Activated T-cell treated with anti-CD3 and anti-CD28 coated beads, Interleukin-2, amount 50 U/mL, for 4 hours (primary cell): ENCODE measurements around the gene CCDC85C. TPM values are rescaled to one million over a fixed set of nuclear protein-coding genes. Genes with fewer than 3 reads are reported as not detected.

Experiments
- ATAC-seq, 2 donors: fragments of 200-7000 bp; cut with Tn5 transposase; one replicate each; pipeline ENCODE4 v1.10.0; 2021
- DNase-seq: peaks from one replicate; pipeline ENCODE4 v3.0.0-alpha.2; 2020
- H3K27me3 Mint-ChIP-seq: one replicate; pipeline ENCODE4 v1.8.0; 2021; ENCODE audit warnings: low read depth, mixed read lengths
- H3K36me3 Mint-ChIP-seq: one replicate; pipeline ENCODE4 v1.8.0; 2022; ENCODE audit warnings: mixed read lengths; ENCODE audit not compliant: insufficient read depth
- H3K4me1 Mint-ChIP-seq: one replicate; pipeline ENCODE4 v1.8.0; 2021; ENCODE audit warnings: low read depth, mixed read lengths
- H3K4me3 Mint-ChIP-seq: one replicate; pipeline ENCODE4 v1.8.0; 2021; ENCODE audit warnings: mild to moderate bottlenecking, moderate library complexity, mixed read lengths
- H3K9me3 Mint-ChIP-seq: one replicate; pipeline ENCODE4 v1.8.0; 2021; ENCODE audit warnings: mixed read lengths
- total RNA-seq, 3 donors: library from RNA; stranded (reverse); gene quantifications; one replicate each; pipeline ENCODE4 v1.2.1, GENCODE V29; 2021

Gene CCDC85C
- total RNA-seq, 3 donors from 2014 or later: 3.8 to 11.1 (median 3.8) TPM

DNA sequence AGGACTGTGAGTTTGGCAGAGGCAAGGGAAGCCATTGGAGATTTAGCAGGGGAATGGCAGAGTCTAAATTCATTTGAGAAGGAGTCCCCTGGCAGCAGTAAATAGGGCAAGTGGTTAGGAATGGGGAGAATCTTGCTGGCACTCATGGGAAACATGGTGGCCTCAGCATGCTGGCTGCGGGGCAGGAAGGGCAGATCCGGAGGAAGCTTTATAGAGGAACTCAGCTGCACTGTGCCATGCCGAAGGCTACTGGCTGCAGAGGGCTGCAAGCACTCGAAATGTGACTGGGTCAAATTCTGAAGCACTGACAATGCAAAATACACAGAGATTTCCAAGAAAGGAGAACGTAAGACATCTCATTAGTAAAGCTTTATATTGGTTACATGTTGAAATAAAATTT is 98.9 kb downstream of the CCDC85C start:
- H3K4me1 Mint-ChIP-seq: no peaks in the 10 kb centered on the region
- no peaks in the 10 kb centered on the region for H3K9me3 Mint-ChIP-seq
- H3K4me3 Mint-ChIP-seq: no peak overlapping the region
- no peaks in the 10 kb centered on the region for H3K27me3 Mint-ChIP-seq
- DNase-seq (no peak), ATAC-seq (no peak)
- peaks cover 63% of the 10 kb centered on the region for H3K36me3 Mint-ChIP-seq

DNA sequence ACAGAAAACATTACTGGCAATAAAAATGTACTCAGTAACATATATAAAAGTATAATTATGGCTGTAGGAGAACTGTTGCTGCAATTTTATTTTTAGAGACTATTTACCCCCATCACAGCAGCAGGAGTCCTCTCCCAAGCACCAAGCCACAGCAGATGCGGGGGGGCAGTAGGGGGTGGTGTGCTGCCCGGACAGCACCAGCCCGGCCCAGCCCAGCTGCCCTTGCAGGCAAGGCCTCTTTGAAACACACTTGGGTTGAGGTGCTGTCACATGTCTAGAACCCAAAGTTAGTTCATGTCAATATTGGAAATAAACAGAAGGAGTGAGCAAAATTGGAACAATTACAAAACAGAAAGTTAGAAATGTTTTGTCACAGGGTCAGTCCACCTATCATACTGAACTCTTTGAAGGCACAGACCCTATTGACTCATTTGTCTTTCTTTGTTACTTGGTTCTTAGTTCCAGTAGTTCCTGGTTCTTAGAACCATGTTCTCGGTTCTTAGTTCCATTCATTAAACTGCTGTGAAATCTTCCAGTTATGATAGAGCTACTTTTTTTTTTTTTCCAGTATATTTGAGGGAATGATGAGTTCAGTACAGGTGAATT is 100.1 kb downstream of the CCDC85C start:
- Mint-ChIP-seq H3K36me3 (peaks cover 61% of the 10 kb centered on the region), H3K27me3 (no peaks in the 10 kb centered on the region), H3K4me1 (no peaks in the 10 kb centered on the region), H3K9me3 (no peaks in the 10 kb centered on the region), H3K4me3 (no peak overlapping the region)
- no peak for DNase-seq
- no peak for ATAC-seq

DNA sequence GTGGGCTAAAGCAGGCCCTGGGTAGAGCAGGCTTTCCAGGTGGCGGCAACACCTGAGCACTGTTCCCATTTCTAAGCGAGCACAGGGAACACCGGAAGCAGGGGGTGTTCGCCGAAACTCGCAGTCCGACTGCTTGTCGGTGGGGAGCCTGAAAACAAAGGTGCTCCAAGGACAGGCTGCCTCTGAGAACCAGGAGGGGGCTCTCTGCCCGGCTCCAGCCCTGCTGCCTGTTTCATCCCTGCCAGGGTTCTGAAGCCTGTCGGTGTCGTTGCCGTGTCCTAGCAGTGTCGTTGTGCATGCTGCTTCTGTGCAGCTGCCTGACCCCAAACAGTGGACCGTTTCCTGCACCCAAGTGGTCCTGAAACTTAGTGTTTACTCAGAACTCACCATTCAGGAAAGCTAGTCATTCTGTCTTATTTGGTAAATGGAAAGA is 101.0 kb downstream of the CCDC85C start:
- no peak for ATAC-seq
- Mint-ChIP-seq H3K36me3 (peaks cover 62% of the 10 kb centered on the region), H3K4me3 (no peak overlapping the region), H3K9me3 (no peaks in the 10 kb centered on the region), H3K27me3 (no peaks in the 10 kb centered on the region), H3K4me1 (no peaks in the 10 kb centered on the region)
- DNase-seq: no peak

DNA sequence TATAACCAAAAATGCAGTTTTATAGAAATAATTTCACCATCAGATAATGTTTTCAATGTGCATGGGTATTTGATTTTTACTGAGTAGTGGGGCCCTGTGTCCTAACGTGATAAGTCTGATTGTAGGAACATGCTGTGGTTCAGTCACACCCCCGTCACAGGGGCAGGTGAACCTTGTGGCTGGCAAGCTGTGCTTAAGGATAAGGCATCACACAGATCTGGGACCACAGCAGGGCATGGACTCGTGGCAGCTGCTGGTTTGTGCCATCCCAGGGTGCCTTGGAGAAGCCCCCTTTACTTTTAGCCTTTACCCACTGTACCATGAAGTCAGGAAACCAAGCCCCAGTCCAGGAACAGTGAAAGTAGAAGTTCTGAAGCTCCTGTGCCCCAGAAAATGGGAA is 106.1 kb downstream of the CCDC85C start:
- peaks cover 55% of the 10 kb centered on the region for H3K36me3 Mint-ChIP-seq
- DNase-seq: no peak
- H3K4me1 Mint-ChIP-seq: no peaks in the 10 kb centered on the region
- ATAC-seq: no peak
- no peaks in the 10 kb centered on the region for H3K9me3 Mint-ChIP-seq
- H3K27me3 Mint-ChIP-seq: no peaks in the 10 kb centered on the region
- H3K4me3 Mint-ChIP-seq: no peak overlapping the region

DNA sequence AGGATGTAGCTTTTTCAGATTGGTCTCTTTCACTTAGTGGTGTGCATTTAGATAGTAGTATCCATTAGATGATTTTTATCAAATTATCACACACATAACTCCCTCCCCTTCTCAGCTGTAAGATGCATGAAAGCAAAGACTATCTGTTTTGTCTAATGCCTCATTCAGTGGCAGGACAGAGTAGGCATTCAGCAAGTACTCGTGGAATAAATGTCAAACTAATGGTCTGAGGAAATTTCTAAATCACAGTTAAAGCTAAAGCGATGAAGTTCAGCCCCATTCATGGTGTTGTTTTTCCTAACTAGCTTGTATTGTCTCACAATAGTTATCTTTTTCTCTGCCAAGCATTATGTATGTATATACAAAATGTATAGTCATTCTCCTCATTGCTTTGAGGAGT is 106.7 kb downstream of the CCDC85C start:
- no peaks in the 10 kb centered on the region for H3K27me3 Mint-ChIP-seq
- ATAC-seq (no peak), DNase-seq (no peak)
- no peaks in the 10 kb centered on the region for H3K4me1 Mint-ChIP-seq
- peaks cover 56% of the 10 kb centered on the region for H3K36me3 Mint-ChIP-seq
- H3K9me3 Mint-ChIP-seq: no peaks in the 10 kb centered on the region
- no peak overlapping the region for H3K4me3 Mint-ChIP-seq

DNA sequence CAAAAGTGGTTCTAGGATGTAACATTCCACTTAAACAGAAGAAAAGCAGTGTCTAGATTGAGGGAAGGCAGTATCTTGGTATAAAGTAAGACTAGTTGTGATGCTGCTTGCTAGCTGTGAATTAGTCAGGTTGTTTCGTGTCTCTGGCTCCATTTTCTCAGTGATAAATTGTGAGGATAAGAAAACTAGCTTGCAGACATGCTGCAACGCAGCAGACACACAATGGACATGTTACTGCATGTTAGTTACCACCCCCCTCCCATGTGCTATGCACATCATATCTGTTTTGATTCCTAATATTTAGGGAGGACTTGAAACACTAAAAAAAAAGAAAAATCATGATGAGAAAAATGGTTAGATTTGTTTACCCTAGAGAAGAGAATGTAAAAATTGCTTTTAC is 119.9 kb downstream of the CCDC85C start:
- DNase-seq: no peak
- Mint-ChIP-seq H3K4me3 (no peak overlapping the region), H3K9me3 (no peaks in the 10 kb centered on the region)

DNA sequence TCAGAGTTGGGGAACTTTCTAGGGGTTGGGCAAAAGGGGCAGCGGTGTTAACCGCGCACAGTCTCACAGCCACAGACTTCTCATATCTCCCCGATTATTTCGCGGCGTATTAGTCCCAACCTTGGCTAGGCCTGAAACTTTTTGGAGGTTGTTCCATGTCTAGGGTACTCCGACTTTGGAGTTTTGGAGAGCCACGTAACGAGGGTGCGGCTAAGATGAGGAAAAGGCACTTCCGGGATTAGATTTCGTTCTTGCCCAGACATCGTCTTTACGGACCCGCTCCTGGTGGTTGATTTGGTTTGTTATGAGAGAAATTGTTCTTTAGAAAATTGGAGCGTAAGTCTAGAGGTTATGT is 122.3 kb downstream of the CCDC85C start:
- Mint-ChIP-seq H3K36me3 (no peaks in the 10 kb centered on the region), H3K4me1 (peaks cover 59% of the 10 kb centered on the region), H3K9me3 (no peaks in the 10 kb centered on the region)

More for the DNA sequence above, 119.9 kb downstream of the CCDC85C start:
- no peaks in the 10 kb centered on the region for H3K27me3 Mint-ChIP-seq
- no peaks in the 10 kb centered on the region for H3K36me3 Mint-ChIP-seq
- peaks cover 63% of the 10 kb centered on the region for H3K4me1 Mint-ChIP-seq
- ATAC-seq: no peak

DNA sequence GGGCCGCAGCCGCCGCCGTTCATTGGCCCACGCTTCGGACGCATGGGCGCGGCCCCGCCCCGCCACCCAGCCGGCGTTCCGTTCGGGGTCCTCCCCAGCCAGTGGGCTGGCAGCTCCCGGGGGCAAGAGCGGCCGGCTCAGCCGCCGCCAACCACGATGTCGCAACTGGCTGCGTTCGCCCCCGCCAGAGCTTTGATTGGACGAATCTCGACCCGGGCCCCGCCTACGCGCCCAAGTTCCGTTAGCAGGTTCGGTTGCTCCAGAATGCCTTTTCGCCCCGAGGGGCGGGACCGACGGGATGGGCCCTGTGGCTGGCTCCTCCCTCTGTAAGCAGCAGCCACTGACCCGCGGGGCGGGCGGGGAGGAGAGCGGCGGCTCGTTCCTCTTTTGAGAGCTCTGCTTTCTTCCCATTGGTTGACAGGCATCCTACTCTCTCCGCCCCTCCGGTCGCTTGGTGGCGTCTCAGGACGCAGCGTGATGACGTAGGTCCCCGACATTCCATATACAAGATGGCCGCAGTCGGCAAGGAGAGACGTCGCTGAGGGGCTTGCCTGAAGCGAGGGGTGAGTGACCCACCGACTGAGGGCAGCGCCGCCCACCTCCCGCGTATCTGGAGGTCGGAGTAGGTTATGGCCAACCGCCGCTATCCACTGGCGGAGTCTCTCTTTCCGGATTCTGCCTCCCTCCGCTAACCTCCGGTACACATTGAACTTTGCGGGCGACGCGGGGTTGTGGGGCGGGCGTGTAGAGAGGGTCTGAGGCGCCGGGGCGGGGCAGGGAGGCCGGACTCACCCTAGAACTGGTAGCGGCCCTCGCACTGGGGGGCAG is 122.9 kb downstream of the CCDC85C start, which contains the start of gene CCNK:
CCNK (plus strand) TSS at position 493 of the 828 bp plus-strand sequence. CDS start 11,269 bp downstream, outside the sequence.
- H3K36me3 Mint-ChIP-seq: no peaks in the 10 kb centered on the region
- DNase-seq (peak; percentile 100), ATAC-seq (peak; percentile 89)
- H3K9me3 Mint-ChIP-seq: no peaks in the 10 kb centered on the region
- peaks cover 53% of the 10 kb centered on the region for H3K4me1 Mint-ChIP-seq
- H3K27me3 Mint-ChIP-seq: no peaks in the 10 kb centered on the region
- H3K4me3 Mint-ChIP-seq: peak within 1 kb of the TSS; percentile 99

More for the DNA sequence above, 122.3 kb downstream of the CCDC85C start:
- DNase-seq: no peak
- H3K4me3 Mint-ChIP-seq: peak overlapping the region; percentile 99
- ATAC-seq: no peak
- H3K27me3 Mint-ChIP-seq: no peaks in the 10 kb centered on the region

DNA sequence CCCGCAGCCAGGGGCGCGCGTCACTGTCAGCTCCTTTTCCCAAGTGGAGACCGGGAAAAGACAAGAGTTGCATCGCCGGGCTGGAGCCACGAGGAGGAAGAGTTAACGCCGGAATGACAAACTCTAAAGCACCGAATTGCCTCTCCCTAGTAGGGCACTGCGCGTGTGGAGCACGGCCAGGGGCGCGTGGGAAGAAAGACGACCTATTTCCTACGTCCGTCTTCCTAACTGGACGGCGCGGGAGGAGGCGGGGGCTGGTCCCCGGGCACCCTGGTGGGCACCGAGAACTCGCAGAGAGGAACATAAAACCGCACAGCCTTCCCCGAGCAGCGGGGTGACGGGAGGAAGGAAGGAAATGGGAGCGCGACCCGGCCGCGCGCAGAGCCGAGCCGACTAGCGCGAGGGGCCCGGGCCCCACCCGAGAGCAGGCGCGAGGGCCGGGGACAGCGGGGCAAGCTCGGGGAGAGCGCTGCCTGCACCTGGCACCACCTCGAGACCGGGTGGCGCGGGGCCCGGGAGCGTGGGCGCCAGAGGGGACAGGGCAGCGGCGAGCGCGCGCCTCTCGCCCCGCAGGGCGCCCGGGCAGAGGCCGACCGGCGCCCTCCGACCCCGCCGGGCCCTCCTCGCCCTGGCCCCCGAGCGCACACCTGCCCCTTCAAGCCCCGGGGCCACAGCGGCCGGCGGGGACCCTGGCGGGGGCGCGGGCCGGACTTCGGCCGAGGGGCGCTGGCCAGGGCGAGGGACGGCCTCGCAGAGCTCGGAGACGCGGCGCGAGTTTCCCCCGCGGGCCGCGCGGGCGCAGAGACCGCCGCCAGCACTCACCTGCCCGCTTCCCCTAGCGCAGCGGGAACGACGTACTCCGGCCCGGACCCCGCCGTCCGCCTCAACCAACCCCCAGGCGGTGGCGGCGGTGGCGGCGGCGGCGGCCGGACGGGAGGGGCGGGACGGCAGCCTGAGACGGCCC is 123.8 kb downstream of the CCDC85C start, which contains the start of gene SETD3:
SETD3 (minus strand) TSS at position 954 of the 964 bp plus-strand sequence. CDS start 15,054 bp downstream, outside the sequence.
- Mint-ChIP-seq H3K9me3 (no peaks in the 10 kb centered on the region), H3K4me3 (peak within 1 kb of the TSS; percentile 99), H3K4me1 (peaks cover 48% of the 10 kb centered on the region), H3K36me3 (no peaks in the 10 kb centered on the region), H3K27me3 (no peaks in the 10 kb centered on the region)
- ATAC-seq (peak in 1 of 2 donors; percentile 2), DNase-seq (peak; percentile 11)

DNA sequence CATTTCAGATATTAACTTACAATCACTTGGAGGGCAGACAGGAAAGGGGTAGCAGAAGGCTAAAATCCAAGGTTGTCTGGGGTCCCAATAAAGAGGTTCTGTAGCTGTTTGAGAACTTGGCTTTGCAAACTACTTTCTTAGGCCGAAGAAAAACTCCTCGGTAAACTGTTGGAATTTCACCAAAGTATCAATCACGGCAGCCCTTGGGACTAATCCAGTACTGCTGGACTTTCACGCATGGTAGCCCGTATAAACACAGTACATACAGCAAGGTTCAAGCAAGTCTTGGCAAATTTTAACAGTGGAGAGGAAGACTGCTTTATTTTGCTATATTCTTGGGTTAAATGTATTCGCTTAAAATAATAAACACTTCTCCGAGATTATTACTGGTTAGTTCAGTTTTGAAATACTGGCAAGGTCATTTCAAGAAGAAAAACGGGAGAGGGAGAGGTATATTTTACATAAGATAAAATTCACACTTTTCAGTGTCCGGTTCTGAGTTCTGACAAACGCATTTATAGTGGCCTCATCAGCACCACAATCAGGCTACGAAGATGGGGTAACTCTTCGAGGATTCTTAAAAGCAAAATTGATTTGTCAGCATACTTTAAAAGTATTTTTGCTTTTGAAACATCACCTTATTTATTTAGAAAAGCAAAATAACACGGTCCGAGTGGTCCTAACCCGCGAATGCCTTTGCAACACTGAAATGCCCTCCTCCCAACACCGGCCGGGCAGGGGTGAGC is 124.7 kb downstream of the CCDC85C start:
- Mint-ChIP-seq H3K4me1 (peaks cover 41% of the 10 kb centered on the region), H3K9me3 (no peaks in the 10 kb centered on the region)
- DNase-seq: no peak

DNA sequence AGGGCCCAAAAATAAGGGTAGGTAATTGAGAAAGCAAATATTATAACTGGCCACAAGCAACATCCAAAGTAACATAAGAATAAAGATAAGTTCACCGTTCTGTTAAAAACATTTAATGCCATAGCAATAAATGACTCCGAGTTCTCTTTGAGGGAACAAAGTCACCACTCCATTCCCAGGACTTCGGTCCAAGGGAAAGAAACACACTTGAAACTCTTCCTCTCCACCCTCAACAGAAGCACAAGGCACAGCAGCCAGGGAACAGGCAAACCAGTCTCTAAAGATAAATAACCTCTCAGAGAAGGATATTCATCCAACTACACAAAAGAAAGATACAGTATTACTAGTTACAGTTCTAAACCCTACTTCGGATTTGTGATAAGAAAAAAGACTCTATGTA is 125.9 kb downstream of the CCDC85C start:
- ATAC-seq (no peak), DNase-seq (no peak)
- Mint-ChIP-seq H3K27me3 (no peaks in the 10 kb centered on the region), H3K36me3 (peaks cover 3% of the 10 kb centered on the region), H3K4me1 (peaks cover 34% of the 10 kb centered on the region), H3K4me3 (peak overlapping the region; percentile 7), H3K9me3 (no peaks in the 10 kb centered on the region)

More for the DNA sequence above, 124.7 kb downstream of the CCDC85C start:
- Mint-ChIP-seq H3K36me3 (no peaks in the 10 kb centered on the region), H3K4me3 (peak overlapping the region; percentile 94), H3K27me3 (no peaks in the 10 kb centered on the region)
- ATAC-seq: no peak

DNA sequence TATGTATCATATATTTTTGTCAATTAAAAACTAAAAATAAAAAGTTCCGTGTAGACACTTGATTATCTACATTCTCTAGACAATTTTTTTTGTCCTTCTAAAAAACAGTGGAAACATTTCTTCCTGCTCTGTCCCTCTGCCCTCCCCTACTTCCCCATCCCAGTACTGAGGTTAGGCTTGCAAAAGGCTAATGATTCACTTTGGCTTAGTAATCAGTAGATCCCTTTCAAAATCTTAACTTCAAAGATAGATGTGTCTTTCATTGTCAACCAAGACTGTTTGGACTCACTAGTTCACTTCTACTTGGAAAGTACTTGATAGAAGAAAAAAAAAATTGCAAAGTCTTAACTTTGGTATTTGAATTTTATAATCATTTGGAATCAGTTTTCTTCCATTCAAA is 127.1 kb downstream of the CCDC85C start:
- Mint-ChIP-seq H3K4me3 (no peak overlapping the region), H3K36me3 (peaks cover 3% of the 10 kb centered on the region), H3K4me1 (peaks cover 27% of the 10 kb centered on the region), H3K9me3 (no peaks in the 10 kb centered on the region), H3K27me3 (no peaks in the 10 kb centered on the region)
- DNase-seq: no peak
- ATAC-seq: no peak

DNA sequence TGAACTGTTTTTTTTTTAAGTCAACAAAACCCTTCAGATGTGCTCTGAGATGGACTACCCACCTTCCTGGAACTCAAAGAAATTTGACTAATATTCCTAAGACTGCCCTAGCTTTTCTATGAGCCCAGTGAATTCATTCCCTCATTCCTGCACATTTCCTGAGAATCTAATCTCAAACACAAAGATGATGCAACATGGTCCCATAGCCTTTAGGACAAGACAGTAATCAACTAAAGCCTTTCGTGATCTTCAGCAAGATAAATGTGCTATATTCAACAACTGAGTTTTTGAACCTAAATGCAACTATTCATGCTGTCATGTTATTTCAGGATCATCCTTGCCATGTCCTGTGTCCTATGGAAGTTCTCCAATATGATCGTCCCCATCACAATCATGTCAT is 128.3 kb downstream of the CCDC85C start:
- Mint-ChIP-seq H3K27me3 (no peaks in the 10 kb centered on the region), H3K4me3 (no peak overlapping the region), H3K36me3 (peaks cover 3% of the 10 kb centered on the region), H3K9me3 (no peaks in the 10 kb centered on the region), H3K4me1 (peaks cover 31% of the 10 kb centered on the region)
- DNase-seq (no peak), ATAC-seq (no peak)
